KBM-7 (cell line): ENCODE data around the gene NLRC5.
"Not testable (repeated sequence)": the region's sequence is repeated elsewhere in the genome, so short reads cannot be mapped to it uniquely, and the experiment has no call there.

Experiments
- DNase-seq: peaks from one replicate; pipeline ENCODE4 v3.0.0-alpha.2; 2015
- in situ Hi-C: fragments of 300-500 bp; cut with MboI; formaldehyde crosslinking; loops from 2 replicates; pipeline ENCODE4 v1.14.3; 2020; ENCODE audit warnings: low sequenced_read_pairs, low pct_unique_long_range_greater_than_20kb, mixed read lengths

The NLRC5 gene

DNA sequence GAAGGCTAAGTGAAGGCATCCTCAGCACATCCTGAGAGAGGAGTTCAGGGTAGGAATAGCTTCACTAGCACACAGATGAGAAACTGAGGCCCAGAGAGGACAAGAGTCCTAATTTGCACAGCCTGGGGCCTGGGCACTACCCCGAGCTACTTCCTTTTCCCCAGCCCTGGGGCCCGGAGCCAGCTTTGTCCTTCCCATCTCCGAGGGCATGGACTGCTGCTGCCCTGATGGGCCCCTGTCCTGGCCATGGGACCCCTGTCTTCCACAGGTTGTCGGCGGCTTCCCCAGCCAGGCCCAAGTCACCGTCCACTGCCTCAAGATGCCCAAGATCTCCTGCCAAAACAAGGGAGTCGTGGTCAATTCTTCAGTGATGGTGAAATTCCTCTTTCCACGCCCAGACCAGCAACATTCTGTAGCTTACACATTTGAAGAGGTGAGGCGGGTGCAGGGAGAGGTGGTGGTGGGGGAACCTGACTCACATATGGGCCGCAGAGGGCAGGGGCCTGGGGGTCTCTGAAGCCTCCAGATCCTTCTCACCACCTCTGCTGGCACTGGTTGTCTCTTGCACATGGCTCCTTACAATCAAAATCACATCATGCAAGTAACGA is 11.4 kb upstream of the NLRC5 start:
- no peak for DNase-seq
- in situ Hi-C loops = no loop called here

DNA sequence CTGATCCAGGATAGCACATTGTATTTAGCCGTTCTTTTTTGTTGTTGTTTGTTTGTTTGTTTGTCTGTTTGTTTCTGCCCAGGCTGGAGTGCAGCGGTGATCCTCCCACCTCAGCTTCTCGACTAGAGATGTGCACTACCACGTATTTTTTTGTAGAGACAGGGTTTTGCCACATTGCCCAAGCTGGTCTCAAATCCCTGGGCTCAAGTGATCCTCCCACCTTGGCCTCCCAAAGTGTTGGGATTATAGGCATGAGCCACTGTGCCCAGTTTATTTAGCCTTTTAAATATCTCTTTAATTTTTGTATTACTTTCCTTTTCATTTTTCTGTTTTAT is 9.2 kb upstream of the NLRC5 start:
- DNase-seq = no peak
- in situ Hi-C loops = no loop called here

DNA sequence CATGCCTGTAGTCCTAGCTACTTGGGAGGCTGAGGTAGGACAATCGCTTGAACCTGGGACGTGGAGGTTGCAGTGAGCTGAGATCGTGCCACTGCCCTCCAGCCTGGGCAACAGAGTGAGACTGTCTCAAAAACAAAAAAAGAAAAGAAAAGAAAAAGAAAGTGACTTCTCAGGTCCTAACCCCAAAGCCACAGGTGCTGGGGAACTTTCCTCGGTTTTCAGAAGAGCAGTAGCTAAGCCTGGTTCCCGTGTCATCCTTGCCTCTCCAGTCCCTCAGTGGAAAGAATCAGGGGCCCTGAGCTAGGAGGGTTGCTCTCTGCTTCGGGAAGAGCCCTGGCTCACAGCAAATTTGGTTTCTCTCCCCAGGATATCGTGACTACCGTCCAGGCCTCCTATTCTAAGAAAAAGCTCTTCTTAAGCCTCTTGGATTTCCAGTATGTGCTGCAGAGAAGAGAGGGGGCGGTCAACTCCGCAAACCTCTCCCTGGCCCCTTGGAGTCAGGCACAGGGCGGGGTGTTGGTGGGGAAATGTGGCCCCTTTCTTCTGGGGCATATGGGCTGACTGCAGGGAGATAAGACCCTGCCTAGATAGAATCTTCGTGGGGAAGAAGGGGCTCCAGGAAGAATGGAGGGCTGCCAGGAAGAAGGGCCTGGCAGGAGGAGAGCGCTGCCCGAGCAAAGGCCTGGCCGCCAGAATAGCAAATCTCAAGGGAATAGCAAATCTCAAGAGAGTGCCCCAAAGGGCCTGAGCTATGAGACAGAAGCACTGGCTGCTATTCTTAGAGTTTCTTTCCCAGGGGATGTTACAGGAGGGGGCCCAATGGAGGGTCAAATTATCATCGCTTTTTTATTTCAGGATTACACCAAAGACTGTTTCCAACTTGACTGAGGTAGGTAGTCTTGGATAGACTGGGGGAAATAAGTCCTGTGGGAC is 8.3 kb upstream of the NLRC5 start:
- in situ Hi-C loops = no loop called here
- DNase-seq = no peak

DNA sequence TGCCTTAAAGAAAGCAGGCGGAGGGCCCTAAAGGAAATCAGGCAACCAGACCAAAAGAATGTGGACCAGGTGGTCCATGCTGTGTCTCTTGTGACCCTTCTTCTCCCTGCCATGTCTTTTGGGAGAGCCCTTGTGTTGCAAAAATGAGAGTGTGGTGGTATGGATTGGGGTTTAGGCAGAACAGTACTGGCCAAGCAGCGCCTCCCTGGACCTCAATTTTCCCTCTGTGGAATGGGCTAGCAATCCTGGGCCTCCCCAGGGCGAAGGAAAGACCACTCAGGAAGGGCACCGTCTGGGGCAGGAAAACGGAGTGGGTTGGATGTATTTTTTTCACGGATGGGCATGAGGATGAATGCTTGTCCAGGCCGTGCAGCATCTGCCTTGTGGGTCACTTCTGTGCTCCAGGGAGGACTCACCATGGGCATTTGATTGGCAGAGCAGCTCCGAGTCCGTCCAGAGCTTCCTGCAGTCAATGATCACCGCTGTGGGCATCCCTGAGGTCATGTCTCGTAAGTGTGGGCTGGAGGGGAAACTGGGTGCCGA is 7.6 kb upstream of the NLRC5 start:
- in situ Hi-C loops = no loop called here
- no peak for DNase-seq

DNA sequence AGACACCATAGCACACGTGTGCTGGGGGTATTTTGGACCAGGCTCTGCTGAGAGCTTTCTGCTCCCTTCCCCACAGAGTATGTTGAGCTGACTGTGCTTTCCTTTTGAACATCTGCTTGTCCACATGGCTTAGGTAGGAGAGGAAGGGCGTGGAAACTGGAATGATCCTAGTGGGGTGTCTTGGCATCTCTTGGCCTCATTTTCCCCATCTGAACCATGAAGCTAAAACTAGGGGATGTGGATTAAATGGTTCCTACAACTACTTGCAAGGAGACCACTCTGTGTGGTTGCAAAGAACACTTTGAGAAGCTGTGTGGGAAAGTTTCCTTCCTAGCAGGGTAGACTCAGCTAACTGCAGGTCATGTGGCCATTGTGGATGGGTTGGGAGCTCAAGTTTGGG is 6.7 kb upstream of the NLRC5 start:
- no peak for DNase-seq
- in situ Hi-C loops = no loop called here

DNA sequence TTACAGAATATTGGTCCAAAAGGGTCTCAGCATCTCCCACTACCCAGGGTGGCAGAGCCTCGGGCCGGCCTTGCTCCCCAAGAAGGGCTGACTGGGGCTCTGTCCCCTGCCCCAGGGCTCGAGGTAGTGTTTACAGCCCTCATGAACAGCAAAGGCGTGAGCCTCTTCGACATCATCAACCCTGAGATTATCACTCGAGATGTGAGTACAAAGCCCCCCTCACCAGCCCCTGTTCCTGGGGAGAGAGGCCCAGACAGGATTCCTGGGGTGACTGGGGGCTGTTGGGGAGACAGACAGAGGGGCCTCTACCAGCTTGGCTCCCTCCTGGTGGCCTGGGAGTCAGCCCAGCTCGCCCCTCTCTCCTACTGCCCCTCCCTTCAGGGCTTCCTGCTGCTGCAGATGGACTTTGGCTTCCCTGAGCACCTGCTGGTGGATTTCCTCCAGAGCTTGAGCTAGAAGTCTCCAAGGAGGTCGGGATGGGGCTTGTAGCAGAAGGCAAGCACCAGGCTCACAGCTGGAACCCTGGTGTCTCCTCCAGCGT is 6.1 kb upstream of the NLRC5 start:
- in situ Hi-C loops = no loop called here
- DNase-seq = no peak

DNA sequence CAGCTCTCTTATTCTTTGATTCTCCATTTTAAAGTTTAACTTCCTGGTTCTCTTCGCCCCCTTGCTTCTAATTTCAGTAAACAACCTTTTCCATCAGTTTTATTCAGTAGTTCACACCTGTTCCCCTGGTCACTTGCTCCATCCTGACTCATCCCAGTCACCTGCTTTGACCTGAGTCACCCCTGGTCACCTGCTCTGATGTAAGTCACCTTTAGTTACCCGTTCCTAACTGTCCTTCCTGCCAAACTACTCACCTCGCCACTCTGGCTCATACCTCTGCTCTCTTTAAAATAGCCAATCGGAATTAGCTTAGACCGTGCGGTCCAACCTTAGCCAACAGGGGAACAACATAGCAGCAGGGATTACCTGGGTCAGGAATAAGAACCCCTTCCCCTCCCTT is 4.7 kb upstream of the NLRC5 start:
- in situ Hi-C loops = no loop called here
- no peak for DNase-seq

DNA sequence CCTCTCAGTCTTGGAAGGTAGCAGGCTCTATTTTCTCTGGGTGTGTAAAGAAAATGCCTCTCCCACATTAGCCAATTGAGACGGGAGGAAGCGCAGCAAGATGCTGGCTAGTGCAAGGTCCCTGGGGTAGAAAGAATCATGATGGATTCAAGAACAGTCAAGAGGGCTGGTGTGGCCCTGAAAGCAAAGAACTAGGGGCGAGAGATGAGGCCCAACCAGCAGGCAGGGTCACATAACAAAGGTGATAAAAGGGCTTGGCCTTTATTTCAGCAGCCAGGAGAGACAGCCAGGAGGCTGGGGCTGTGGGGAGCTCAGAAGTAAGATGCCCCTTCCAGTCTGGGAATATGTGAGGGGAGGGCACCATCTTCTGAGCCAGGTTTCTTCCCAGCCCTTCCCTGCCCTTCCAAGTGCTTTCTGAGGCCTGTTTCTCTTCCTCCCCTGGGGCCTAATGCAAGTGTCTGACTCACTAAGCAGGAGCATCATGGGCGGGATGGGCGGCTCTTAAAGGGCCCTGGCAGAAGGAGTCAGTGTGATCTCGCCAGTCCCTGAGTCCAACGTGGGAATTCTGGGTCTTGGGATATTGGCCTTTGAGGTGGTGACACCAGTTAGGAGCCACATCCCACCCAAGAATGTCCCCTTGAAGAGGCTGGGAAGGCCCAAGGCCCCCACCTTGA is 3.9 kb upstream of the NLRC5 start:
- DNase-seq = no peak
- in situ Hi-C loops = no loop called here

DNA sequence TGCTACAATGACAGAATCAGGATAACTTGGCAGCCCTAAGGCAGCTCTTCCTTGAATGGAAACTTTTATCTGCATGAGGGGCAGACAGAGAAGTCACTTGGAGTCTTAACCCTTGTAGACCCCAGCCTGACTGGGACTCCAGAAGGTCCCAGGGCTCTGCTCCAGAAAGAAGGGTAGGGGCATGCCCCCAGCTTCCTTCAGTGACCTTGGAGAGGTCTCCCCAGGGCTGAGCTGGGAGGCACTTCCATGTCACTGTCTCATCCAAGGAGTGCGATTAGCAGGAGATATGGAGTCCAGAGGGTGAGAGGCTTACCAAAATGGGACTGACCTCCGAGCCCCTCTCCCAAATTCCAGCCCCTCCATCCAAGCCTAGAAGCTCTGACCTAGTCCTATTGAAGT is 3.4 kb upstream of the NLRC5 start:
- in situ Hi-C loops = no loop called here
- DNase-seq = no peak

DNA sequence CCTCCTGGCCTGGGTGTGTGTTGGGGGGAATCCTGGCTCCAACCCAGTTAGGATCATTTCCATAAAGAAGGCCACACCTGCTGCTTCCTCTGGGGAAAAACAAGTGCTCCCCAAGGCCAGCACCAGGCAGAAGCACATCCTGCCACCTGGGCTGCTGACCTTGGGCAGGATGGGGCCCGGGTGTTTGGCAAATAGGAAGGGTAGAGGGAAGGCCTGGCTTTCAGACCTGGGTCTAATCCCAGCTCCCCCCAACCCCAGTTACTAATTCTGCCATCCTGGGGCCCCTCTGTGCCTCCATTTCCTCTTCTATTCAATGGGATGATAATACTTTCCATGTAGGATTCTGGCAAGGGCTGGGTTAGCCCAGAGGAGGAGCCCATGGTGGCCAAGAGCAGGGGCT is 3.0 kb upstream of the NLRC5 start:
- in situ Hi-C loops = no loop called here

DNA sequence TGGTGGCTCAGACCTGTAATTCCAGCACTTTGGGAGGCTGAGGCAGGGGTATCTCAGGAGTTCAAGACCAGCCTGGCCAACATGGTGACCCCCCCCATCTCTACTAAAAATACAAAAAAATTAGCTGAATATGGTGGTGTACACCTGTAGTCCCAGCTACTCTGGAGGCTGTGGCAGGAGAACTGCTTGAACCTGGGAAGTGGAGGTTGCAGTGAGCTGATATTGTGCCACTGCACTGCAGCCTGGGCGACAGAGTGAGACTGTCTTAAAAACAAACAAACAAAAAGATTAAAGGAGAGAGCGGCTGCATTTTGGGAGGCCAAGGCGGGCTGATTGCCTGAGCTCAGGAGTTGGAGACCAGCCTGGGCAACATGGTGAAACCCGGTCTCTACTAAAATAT is 2.4 kb upstream of the NLRC5 start:
- DNase-seq, in situ Hi-C loops: not testable (repeated sequence)

More for the DNA sequence above, 3.0 kb upstream of the NLRC5 start:
- no peak for DNase-seq

DNA sequence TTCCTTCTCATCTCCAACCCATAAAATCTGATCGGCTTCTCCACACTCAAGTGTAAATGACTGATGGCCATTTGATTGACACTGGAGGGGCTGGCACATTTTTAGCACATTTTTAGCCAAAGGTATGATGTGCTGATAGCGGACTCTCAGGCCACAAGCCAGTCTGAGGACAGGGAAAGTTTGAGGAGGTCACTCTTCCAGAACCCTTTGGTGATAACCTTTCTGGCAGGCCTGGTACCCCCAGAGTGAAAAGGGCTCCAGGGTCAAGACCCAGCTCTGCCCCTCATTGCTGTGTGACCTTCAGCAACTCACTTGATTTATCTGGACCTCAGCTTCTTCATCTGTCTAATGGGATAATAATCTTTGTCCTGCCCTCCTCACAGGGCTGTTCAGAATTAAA is 1.7 kb upstream of the NLRC5 start:
- no peak for DNase-seq
- in situ Hi-C loops = no loop called here

DNA sequence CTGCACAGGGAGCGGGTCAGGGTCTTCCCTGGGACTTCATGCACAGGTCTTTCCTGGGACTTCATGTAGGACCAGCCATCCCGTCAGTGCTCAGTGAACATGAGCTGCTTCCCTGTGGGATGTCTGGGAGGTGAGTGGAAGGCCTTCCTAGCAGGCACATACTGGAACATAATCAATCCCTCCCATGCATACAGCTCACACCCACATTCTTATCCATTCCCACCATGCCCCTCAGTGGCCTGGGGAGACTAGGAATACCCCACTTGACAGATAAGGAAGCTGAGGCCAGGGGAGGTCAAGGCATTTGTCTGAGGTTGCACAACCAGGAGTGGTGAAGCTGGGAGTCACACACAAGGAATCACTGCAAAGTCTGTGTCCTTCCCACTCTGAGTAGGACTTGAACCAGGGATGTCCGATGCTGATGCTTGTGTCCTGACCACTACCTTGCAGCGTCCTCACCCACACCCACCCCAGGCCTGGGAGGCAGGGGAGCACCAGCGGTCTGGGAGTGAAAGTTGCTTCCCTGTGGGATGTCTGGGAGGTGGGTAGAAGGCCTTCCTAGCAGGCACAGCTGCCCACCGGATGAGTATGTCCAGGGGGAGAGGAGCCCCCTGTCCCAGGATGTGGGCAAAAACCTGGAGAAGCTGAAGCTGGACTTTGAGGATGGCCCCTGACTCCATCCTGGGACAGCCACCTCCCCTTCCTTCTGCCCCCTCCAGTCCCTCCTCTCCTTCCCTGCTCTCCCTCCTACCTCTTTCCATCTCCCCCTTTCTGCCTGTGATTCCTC is 1.0 kb upstream of the NLRC5 start:
- in situ Hi-C loops = no loop called here
- no peak for DNase-seq

DNA sequence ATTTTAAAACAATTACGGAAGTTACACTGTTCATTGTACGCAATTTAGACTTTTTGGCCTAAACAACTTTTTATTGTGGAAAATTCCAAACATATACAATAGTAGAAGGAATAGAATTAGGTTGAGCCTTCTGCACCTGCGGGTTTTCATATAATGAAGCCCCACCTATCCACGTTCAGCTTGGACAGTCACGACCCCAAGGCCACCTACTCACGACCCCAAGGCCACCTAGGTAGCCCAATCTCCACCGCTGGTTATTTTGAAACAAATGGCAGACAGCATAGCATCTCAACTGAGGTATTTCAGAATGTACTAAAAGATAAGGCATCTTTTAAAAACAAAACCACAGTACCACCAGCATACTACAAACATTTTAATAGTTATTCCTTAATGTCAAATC is 631 bp downstream of the NLRC5 start:
- DNase-seq = no peak
- in situ Hi-C loops = no loop called here

DNA sequence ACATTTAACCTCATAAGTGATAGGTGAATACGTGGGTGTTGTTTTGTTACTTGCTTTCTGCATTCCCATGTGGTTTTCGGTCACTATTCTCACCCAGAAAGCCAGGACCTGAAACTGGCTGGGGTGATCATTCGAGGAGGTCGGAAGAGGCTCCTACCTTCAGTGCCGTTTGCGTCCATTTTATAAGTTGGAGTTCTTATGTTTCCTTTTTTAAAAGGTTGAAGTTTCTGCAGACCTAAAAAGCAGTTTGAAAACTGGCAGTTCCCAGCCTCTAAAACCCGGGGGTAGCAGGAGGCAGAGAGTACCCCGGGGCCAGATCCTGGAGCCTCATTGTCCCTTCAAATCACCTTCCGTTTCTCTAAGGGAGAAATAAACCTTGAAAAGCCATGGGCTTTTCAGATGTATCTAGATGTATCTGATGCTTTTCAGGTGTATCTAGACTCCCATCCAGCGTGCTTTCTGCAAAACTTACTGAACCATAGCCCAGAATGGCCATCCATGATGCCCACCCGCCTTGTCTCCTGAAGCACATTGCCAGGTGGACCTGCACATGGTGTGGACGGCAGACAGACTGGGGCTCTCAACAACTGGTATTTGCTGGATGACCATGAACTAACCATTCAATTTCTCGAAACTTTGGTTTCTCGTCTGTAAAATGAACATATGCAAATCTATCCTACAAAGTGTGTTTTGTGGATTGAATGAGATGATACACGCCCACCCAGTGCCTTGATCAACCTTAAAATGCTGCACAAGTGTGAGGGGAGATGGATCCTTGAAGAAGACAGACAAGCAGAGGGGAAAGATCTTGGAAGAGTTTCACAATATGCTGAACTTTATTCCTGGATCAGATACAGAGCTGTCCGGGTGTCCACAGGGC is 1.3 kb downstream of the NLRC5 start:
- no peak for DNase-seq
- in situ Hi-C loops = no loop called here

DNA sequence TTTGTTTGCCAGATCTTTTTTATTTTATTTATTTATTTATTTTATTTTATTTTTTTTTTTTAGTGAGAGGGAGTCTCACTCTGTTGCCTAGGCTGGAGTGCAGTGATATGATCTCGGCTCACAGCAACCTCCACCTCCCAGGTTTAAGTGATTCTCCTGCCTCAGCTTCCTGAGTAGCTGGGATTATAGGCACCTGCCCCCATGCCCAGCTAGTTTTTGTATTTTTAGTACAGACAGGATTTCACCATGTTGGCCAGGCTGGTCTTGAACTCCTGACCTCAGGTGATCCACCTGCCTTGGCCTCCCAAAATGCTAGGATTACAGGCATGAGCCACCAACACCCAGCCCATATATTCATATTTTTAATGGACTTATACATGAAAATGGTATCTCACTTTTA is 3.1 kb downstream of the NLRC5 start:
- in situ Hi-C loops, DNase-seq: not testable (repeated sequence)

DNA sequence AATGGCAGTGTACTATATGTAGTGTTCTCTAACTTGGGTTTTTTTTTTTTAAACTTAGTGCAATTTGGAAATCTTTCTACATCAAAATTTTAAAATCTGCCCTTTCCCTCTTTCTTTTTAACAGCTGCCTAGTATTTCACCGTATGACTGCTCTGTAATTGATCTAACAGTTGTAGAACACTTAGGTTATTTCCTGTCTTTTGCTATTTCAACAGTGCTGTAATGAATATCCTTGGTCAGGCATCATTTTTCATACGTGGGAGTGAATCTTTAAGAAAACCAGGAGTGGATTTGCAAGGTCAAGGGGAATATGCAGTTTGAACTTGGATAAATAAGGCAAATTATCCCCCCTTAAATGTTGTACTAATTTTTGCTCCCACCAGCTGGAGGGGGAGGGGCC is 3.8 kb downstream of the NLRC5 start:
- DNase-seq = no peak
- in situ Hi-C loops = no loop called here

DNA sequence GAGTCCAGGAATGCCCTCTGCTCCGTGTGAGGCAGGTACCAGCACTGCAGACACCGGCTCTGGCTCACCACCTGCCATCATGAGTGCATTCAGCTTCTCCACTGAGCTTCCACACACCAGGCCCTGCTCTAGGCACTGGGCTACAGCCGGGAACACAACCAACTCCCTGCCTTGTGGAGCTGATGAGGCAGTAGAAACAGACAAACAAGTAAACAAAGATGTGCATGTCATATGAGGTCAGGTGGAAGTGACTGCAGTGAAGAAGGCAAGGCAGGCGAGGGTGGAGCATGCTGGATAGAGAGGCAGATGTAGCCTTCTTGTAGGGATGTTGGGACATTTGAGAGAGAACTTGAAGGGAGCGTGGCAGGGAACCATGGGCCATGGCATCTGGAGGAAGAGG is 5.0 kb downstream of the NLRC5 start:
- in situ Hi-C loops = no loop called here
- DNase-seq = no peak
